Esophagus mucosa (tissue), 1 donor: ENCODE data around the gene HBZ. TPM values are rescaled to one million over a fixed set of nuclear protein-coding genes. Genes with fewer than 3 reads are reported as not detected.
"Not testable (repeated sequence)": the region's sequence is repeated elsewhere in the genome, so short reads cannot be mapped to it uniquely, and the experiment has no call there.

Experiments
- ATAC-seq: fragments of 200-7000 bp; cut with Tn5 transposase; one replicate; pipeline ENCODE4 v1.9.1; 2020
- total RNA-seq: library from RNA; stranded (reverse); gene quantifications from one replicate; pipeline ENCODE4 v1.2.4, GENCODE V29; 2023
- donor health status: DM: yes; HTN: yes; CAD: no.

The HBZ gene
- total RNA-seq, 1 donor from 2014 or later, result not detected

DNA sequence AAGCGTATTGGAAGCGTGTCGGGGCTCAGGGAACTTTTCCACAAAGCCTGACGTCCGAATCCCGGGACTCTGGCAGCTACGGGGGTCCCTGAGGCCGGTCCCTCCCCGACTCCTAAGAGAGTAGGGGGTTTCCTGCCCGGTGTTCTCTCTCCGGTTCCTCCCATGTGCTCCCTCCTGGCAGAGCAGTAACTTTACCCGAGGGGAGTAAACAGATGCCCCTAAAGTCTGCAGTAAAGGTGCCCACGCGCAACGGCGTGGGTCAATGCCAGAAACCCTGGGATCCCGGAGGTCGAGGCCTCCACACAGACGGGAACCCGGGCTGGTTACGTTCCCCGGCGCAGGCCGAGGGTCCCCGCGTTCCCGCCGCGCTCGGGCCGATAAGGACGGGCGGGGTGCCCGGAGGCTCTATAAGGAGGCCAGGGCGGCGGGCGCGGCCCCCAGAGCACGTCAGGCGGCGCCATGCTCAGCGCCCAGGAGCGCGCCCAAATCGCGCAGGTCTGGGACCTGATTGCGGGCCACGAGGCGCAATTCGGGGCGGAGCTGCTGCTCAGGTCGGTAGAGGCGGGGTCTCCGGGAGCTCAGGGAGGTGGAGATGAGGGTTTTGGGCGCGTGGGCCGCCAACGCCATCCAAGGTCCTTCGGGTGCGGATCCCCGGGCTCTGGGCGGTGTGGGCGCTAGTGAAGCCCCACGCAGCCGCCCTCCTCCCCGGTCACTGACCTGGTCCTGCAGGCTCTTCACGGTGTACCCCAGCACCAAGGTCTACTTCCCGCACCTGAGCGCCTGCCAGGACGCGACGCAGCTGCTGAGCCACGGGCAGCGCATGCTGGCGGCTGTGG, 13.3 kb downstream of the HBZ start, which contains the start of gene HBM:
TSS of gene HBM (plus strand) at position 440 of the 836 bp plus-strand sequence. CDS start at position 460, 20 bp downstream.
- ATAC-seq, result peak; percentile 4

DNA sequence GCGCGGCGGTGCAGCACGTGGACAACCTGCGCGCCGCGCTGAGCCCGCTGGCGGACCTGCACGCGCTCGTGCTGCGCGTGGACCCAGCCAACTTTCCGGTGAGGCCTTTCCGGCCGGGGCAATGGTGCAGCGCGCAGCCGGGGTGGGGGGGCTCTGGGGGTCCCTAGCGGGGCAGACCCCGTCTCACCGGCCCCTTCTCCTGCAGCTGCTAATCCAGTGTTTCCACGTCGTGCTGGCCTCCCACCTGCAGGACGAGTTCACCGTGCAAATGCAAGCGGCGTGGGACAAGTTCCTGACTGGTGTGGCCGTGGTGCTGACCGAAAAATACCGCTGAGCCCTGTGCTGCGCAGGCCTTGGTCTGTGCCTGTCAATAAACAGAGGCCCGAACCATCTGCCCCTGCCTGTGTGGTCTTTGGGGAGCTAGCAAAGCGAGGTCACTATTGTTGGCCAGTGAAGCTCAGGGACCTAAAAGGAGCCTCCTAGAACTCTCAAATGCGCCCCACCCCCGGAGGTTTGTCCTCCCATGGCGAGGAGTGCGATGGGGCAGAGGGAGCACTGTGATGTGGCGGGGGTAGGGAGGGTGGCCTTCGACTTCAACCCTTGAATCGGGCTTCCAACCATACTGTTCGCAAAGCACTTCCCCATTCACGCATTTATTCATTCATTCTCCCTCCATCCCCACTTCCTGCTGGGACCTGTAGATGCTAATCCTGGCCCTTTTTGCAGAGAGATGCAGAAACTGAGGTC, 14.1 kb downstream of the HBZ start:
- ATAC-seq, result no peak

DNA sequence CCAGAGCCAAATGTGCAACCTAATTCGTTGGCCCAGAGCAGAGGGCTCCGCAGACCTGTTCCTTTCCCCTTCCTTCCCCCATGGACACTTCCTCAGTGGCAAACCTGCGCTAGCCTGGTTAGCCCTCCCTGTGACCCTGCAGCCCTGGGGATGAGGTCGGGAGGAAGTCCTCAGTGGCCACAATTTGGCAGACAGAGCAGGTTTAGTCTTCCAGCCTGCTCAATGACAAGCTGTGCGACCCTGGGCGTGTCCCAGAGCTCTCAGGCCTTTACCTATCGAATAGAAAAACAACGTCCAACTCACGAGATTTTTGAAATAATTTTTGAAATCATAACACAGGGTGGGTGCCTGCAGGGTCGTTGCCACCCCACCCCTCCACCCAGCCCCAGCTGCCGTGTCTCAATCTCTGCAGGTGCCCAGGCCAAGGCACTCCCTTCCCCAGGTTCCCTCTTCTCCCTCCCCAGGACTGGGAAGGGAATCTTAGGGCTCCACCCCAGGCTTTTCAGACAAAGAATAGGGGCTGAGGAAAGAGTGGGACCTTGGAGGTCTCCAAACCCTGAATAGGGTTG, 14.8 kb downstream of the HBZ start:
- no peak for ATAC-seq

DNA sequence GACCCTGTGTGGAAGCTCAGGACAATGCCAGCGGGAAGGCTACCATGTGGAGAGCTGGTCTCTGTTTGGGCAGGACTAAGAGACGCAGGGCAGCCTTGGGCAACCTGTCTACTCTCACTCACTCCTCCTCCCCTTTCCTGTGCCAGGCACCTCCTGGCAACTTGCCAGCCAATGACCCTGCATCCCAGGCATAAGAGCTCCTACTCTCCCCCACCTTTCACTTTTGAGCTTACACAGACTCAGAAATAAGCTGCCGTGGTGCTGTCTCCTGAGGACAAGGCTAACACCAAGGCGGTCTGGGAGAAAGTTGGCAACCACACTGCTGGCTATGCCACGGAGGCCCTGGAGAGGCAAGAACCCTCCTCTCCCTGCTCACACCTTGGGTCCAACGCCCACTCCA, 16.0 kb downstream of the HBZ start:
- no peak for ATAC-seq

DNA sequence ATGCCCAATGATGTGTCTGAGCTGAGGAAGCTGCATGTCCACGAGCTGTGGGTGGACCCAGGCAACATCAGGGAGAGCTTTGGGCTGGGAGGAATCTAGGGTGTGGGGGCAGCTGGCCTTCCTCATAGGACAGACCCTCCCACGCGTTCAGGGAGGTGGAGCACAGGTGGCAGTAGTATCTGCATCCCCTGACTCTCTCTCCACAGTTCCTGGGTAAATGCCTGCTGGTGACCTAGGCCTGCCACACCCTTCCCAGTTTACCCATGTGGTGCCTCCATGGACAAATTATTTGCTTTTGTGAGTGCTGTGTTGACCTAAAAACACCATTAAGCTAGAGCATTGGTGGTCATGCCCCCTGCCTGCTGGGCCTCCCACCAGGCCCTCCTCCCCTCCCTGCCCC, 16.6 kb downstream of the HBZ start:
- ATAC-seq, result no peak

DNA sequence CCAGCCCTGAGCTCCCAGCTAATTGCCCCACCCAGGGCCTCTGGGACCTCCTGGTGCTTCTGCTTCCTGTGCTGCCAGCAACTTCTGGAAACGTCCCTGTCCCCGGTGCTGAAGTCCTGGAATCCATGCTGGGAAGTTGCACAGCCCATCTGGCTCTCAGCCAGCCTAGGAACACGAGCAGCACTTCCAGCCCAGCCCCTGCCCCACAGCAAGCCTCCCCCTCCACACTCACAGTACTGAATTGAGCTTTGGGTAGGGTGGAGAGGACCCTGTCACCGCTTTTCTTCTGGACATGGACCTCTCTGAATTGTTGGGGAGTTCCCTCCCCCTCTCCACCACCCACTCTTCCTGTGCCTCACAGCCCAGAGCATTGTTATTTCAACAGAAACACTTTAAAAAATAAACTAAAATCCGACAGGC, 17.7 kb downstream of the HBZ start:
- ATAC-seq, result peak; percentile 37

DNA sequence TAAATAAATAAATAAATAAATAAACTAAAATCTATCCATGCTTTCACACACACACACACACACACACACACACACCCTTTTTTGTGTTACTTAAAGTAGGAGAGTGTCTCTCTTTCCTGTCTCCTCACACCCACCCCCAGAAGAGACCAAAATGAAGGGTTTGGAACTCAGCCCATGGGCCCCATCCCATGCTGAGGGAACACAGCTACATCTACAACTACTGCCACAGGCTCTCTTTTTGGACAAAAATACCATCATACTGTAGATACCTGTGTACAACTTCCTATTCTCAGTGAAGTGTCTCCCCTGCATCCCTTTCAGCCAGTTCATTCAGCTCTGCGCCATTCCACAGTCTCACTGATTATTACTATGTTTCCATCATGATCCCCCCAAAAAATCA, 18.3 kb downstream of the HBZ start:
- no peak for ATAC-seq

DNA sequence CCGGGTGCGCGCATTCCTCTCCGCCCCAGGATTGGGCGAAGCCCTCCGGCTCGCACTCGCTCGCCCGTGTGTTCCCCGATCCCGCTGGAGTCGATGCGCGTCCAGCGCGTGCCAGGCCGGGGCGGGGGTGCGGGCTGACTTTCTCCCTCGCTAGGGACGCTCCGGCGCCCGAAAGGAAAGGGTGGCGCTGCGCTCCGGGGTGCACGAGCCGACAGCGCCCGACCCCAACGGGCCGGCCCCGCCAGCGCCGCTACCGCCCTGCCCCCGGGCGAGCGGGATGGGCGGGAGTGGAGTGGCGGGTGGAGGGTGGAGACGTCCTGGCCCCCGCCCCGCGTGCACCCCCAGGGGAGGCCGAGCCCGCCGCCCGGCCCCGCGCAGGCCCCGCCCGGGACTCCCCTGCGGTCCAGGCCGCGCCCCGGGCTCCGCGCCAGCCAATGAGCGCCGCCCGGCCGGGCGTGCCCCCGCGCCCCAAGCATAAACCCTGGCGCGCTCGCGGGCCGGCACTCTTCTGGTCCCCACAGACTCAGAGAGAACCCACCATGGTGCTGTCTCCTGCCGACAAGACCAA, 20.0 kb downstream of the HBZ start, which contains the start of gene HBA2:
TSS of gene HBA2 (plus strand) at position 503 of the 568 bp plus-strand sequence. CDS start at position 540, 37 bp downstream.
- peak; percentile 23 for ATAC-seq

DNA sequence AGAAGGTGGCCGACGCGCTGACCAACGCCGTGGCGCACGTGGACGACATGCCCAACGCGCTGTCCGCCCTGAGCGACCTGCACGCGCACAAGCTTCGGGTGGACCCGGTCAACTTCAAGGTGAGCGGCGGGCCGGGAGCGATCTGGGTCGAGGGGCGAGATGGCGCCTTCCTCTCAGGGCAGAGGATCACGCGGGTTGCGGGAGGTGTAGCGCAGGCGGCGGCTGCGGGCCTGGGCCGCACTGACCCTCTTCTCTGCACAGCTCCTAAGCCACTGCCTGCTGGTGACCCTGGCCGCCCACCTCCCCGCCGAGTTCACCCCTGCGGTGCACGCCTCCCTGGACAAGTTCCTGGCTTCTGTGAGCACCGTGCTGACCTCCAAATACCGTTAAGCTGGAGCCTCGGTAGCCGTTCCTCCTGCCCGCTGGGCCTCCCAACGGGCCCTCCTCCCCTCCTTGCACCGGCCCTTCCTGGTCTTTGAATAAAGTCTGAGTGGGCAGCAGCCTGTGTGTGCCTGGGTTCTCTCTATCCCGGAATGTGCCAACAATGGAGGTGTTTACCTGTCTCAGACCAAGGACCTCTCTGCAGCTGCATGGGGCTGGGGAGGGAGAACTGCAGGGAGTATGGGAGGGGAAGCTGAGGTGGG, 20.9 kb downstream of the HBZ start:
- ATAC-seq, result not testable (repeated sequence)

DNA sequence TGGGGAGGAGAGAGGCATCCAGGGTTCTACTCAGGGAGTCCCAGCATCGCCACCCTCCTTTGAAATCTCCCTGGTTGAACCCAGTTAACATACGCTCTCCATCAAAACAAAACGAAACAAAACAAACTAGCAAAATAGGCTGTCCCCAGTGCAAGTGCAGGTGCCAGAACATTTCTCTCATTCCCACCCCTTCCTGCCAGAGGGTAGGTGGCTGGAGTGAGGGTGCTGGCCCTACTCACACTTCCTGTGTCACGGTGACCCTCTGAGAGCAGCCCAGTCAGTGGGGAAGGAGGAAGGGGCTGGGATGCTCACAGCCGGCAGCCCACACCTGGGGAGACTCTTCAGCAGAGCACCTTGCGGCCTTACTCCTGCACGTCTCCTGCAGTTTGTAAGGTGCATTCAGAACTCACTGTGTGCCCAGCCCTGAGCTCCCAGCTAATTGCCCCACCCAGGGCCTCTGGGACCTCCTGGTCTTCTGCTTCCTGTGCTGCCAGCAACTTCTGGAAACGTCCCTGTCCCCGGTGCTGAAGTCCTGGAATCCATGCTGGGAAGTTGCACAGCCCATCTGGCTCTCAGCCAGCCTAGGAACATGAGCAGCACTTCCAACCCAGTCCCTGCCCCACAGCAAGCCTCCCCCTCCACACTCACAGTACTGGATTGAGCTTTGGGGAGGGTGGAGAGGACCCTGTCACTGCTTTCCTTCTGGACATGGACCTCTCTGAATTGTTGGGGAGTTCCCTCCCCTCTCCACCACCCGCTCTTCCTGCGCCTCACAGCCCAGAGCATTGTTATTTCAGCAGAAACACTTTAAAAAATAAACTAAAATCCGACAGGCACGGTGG, 21.7 kb downstream of the HBZ start:
- peak; percentile 11 for ATAC-seq

DNA sequence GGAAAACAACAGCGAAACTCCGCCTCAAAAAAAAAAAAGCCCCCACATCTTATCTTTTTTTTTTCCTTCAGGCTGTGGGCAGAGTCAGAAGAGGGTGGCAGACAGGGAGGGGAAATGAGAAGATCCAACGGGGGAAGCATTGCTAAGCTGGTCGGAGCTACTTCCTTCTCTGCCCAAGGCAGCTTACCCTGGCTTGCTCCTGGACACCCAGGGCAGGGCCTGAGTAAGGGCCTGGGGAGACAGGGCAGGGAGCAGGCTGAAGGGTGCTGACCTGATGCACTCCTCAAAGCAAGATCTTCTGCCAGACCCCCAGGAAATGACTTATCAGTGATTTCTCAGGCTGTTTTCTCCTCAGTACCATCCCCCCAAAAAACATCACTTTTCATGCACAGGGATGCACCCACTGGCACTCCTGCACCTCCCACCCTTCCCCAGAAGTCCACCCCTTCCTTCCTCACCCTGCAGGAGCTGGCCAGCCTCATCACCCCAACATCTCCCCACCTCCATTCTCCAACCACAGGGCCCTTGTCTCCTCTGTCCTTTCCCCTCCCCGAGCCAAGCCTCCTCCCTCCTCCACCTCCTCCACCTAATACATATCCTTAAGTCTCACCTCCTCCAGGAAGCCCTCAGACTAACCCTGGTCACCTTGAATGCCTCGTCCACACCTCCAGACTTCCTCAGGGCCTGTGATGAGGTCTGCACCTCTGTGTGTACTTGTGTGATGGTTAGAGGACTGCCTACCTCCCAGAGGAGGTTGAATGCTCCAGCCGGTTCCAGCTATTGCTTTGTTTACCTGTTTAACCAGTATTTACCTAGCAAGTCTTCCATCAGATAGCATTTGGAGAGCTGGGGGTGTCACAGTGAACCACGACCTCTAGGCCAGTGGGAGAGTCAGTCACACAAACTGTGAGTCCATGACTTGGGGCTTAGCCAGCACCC, 22.8 kb downstream of the HBZ start:
- ATAC-seq, result no peak

DNA sequence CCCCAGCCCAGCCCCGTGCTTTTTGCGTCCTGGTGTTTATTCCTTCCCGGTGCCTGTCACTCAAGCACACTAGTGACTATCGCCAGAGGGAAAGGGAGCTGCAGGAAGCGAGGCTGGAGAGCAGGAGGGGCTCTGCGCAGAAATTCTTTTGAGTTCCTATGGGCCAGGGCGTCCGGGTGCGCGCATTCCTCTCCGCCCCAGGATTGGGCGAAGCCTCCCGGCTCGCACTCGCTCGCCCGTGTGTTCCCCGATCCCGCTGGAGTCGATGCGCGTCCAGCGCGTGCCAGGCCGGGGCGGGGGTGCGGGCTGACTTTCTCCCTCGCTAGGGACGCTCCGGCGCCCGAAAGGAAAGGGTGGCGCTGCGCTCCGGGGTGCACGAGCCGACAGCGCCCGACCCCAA, 23.6 kb downstream of the HBZ start:
- ATAC-seq, result peak; percentile 2

DNA sequence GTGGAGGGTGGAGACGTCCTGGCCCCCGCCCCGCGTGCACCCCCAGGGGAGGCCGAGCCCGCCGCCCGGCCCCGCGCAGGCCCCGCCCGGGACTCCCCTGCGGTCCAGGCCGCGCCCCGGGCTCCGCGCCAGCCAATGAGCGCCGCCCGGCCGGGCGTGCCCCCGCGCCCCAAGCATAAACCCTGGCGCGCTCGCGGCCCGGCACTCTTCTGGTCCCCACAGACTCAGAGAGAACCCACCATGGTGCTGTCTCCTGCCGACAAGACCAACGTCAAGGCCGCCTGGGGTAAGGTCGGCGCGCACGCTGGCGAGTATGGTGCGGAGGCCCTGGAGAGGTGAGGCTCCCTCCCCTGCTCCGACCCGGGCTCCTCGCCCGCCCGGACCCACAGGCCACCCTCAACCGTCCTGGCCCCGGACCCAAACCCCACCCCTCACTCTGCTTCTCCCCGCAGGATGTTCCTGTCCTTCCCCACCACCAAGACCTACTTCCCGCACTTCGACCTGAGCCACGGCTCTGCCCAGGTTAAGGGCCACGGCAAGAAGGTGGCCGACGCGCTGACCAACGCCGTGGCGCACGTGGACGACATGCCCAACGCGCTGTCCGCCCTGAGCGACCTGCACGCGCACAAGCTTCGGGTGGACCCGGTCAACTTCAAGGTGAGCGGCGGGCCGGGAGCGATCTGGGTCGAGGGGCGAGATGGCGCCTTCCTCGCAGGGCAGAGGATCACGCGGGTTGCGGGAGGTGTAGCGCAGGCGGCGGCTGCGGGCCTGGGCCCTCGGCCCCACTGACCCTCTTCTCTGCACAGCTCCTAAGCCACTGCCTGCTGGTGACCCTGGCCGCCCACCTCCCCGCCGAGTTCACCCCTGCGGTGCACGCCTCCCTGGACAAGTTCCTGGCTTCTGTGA, 24.3 kb downstream of the HBZ start, which contains the start of gene HBA1:
TSS of gene HBA1 (plus strand) at position 204 of the 906 bp plus-strand sequence. CDS start at position 241, 37 bp downstream.
- peak; percentile 42 for ATAC-seq

DNA sequence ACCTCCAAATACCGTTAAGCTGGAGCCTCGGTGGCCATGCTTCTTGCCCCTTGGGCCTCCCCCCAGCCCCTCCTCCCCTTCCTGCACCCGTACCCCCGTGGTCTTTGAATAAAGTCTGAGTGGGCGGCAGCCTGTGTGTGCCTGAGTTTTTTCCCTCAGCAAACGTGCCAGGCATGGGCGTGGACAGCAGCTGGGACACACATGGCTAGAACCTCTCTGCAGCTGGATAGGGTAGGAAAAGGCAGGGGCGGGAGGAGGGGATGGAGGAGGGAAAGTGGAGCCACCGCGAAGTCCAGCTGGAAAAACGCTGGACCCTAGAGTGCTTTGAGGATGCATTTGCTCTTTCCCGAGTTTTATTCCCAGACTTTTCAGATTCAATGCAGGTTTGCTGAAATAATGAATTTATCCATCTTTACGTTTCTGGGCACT, 25.0 kb downstream of the HBZ start:
- ATAC-seq, result no peak

DNA sequence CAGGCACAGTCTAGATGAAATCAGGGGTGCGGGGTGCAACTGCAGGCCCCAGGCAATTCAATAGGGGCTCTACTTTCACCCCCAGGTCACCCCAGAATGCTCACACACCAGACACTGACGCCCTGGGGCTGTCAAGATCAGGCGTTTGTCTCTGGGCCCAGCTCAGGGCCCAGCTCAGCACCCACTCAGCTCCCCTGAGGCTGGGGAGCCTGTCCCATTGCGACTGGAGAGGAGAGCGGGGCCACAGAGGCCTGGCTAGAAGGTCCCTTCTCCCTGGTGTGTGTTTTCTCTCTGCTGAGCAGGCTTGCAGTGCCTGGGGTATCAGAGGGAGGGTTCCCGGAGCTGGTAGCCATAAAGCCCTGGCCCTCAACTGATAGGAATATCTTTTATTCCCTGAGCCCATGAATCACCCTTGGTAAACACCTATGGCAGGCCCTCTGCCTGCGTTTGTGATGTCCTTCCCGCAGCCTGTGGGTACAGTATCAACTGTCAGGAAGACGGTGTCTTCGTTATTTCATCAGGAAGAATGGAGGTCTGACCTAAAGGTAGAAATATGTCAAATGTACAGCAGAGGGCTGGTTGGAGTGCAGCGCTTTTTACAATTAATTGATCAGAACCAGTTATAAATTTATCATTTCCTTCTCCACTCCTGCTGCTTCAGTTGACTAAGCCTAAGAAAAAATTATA, 25.7 kb downstream of the HBZ start:
- ATAC-seq, result no peak

DNA sequence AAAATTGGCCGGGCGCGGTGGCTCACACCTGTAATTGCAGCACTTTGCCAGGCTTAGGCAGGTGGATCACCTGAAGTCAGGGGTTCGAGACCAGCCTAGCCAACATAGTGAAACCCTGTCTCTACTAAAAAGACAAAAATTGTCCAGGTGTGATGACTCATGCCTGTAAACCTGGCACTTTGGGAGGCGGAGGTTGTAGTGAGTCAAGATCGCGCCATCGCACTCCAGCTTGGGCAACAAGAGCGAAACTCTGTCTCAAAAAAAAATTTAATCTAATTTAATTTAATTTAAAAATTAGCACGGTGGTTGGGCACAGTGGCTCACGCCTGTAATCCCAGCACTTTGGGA, 26.2 kb downstream of the HBZ start:
- no peak for ATAC-seq

DNA sequence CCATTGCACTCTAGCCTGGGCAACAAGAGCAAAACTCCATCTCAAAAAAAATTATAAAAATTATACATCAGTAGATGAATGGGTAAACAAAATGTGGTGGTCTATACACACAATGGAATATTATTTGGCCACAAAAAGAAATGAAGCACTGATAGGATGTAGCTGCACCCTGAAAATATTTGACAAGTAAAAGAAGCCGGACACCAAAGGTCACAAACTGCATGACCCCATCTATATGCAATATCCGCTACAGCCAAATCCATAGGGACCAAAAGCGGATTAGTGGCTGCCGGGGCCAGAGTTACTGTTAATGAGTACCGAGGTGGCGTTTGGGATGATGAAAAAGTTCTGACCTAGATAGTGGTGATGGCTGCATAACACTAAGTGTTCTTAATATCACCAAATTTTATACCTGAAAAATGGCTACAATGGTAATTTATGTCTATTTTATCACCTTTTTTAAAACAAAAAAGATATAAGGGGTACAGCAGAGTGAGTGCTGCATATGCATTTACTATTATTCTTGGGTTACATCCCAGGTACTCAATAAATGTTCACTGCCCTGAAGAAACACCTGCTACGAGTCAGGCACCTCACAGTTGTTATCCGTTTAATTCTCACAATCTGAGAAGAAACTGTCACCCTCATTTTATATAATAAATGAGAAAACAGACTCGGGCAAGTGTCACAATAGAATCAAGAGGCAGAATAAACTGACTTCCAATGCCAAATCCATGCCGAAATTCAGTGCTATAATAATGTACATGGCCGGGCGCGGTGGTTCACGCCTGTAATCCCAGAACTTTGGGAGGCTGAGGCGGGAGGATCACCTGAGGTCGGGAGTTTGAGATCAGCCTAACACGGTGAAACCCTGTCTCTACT, 27.0 kb downstream of the HBZ start:
- no peak for ATAC-seq
